Gastroesophageal sphincter (tissue), 4 donors: Measurements from ENCODE around the gene RRP8. TPM values are rescaled to one million over a fixed set of nuclear protein-coding genes. Genes with fewer than 3 reads are reported as not detected.

ENCODE experiments used
- ATAC-seq: fragments of 150-250 bp; one replicate; pipeline ENCODE4 v1.9.1; 2016; ENCODE audit warnings: mild to moderate bottlenecking, moderate library complexity
- H3K27ac ChIP-seq, 4 donors: fragments of 200-600 bp; sonication (generic) in 3 of 4; 1 replicate in 3 of 4; 2 replicates in 1 of 4; pipeline ENCODE4 v1.5.1; 2016 to 2019
- H3K27me3 ChIP-seq: fragments of 200-600 bp; sonication (generic); one replicate; pipeline ENCODE4 v1.5.1; 2019
- H3K36me3 ChIP-seq, 2 donors: fragments of 200-600 bp; sonication (generic); one replicate each; pipeline ENCODE4 v1.5.1; 2019; ENCODE audit warnings: control low read depth in 1 of 2
- H3K4me1 ChIP-seq, 3 donors: fragments of 200-600 bp; sonication (generic); 1 replicate in 2 of 3; 2 replicates in 1 of 3; pipeline ENCODE4 v1.5.1; 2016 to 2019; ENCODE audit warnings: control low read depth in 2 of 3
- H3K4me3 ChIP-seq, 2 donors: fragments of 200-600 bp; sonication (generic); one replicate each; pipeline ENCODE4 v1.5.1; 2019; ENCODE audit warnings: mild to moderate bottlenecking in 1 of 2, moderate library complexity in 1 of 2
- H3K9me3 ChIP-seq, 3 donors: fragments of 200-600 bp; sonication (generic); one replicate each; pipeline ENCODE4 v1.5.1; 2017 to 2019; ENCODE audit warnings: control low read depth in 2 of 3
- CTCF ChIP-seq, 4 experiments: fragments of 200-600 bp in 2 of 4; fragments of 450-650 bp in 2 of 4; sonication (generic) in 1 of 4; IDR thresholded peaks; one replicate each; pipeline ENCODE4 v1.5.1; 2017 to 2019; ENCODE audit warnings: antibody characterized with exemption in 4 of 4, mild to moderate bottlenecking in 2 of 4, moderate library complexity in 2 of 4
- EP300 ChIP-seq: sonication (generic); formaldehyde crosslinking; IDR thresholded peaks from one replicate; pipeline ENCODE4 v1.6.1; 2017; ENCODE audit warnings: antibody characterized with exemption, mild to moderate bottlenecking
- POLR2A ChIP-seq, 2 donors: fragments of 450-650 bp; IDR thresholded peaks; one replicate each; pipeline ENCODE4 v1.6.1; 2017; ENCODE audit warnings: antibody characterized with exemption in 2 of 2, mild to moderate bottlenecking in 2 of 2, moderate library complexity in 1 of 2
- POLR2AphosphoS5 ChIP-seq: sonication (generic); formaldehyde crosslinking; IDR thresholded peaks from one replicate; pipeline ENCODE4 v1.6.1; 2017; ENCODE audit warnings: antibody characterized with exemption
- WGBS, 2 donors: methylation state at CpG; one replicate each; pipeline ENCODE4 v1.1.5; 2018; ENCODE audit warnings: low coverage in 1 of 2; 5-methylcytosine and 5-hydroxymethylcytosine counted together
- total RNA-seq, 4 donors: library from RNA; depleted of rRNA; stranded (reverse); fragments of >200 nt; gene quantifications; one replicate each; pipeline ENCODE4 v1.1.0, GENCODE V29; 2016

The RRP8 gene
- total RNA-seq, 4 donors from 2014 or later, result 25.7 to 32.4 (median 28.1) TPM

- TF ChIP-seq POLR2AphosphoS5, result no peak
- no peak for TF ChIP-seq POLR2A (IDR thresholded peaks at IDR 0.05)
- no peak for TF ChIP-seq CTCF (IDR thresholded peaks at IDR 0.05)
- TF ChIP-seq EP300, result no peak
- Histone ChIP-seq H3K27me3 (no peaks in the 10 kb centered on the region), H3K9me3 (no peaks in the 10 kb centered on the region), H3K36me3 (peaks cover 0 to 59% of the 10 kb centered on the region in 2 donors), H3K4me1 (no peaks in the 10 kb centered on the region), H3K27ac (no peak overlapping the region), H3K4me3 (no peak overlapping the region)
- 83% methylated on average over 1 of the region's 14 CpGs; no CpG with 5 or more reads in 1 of the 2 donors for WGBS, 2 donors
- no peak for ATAC-seq
These were observed 57.4 kb downstream of the RRP8 start for GRCh38 chr11:6545917-6546605.

Other genes with a start within 250 kb of the RRP8 start
- gene SMPD1, start 213.1 kb downstream of the RRP8 start, total RNA-seq, result 10 to 100 TPM; 26.6 to 37.8 (median 33.5) TPM
- 100 to 1,000 TPM in 1 of 4 donors, 10 to 100 TPM in 3; 55.9 to 149 (median 73.1) TPM for gene APBB1, start 184.5 kb downstream of the RRP8 start, total RNA-seq
- 1 to 10 TPM in 1 of 4 donors, under 1 TPM in 1, not detected in 2; 0.31 to 3.6 TPM for gene HPX, start 162.6 kb downstream of the RRP8 start, total RNA-seq
- 10 to 100 TPM; 19.9 to 31.7 (median 23.7) TPM for gene TRIM3, start 129.7 kb downstream of the RRP8 start, total RNA-seq
- 10 to 100 TPM; 35.7 to 55.1 (median 51.2) TPM for gene ARFIP2, start 122.3 kb downstream of the RRP8 start, total RNA-seq
- 10 to 100 TPM; 37.3 to 69.0 (median 47.0) TPM for gene TIMM10B, start 122.1 kb downstream of the RRP8 start, total RNA-seq
- gene DNHD1, start 106.3 kb downstream of the RRP8 start, total RNA-seq, result 10 to 100 TPM in 2 of 4 donors, 1 to 10 TPM in 2; 2.9 to 20.9 (median 9.8) TPM
- gene ILK, start 158 bp upstream of the RRP8 start, total RNA-seq, result 100 to 1,000 TPM; 395 to 658 (median 466) TPM
- 10 to 100 TPM; 21.7 to 41.1 (median 35.4) TPM for gene TAF10, start 8.6 kb upstream of the RRP8 start, total RNA-seq
- 10 to 100 TPM; 67.6 to 84.4 (median 76.9) TPM for gene TPP1, start 15.8 kb upstream of the RRP8 start, total RNA-seq
- gene DCHS1, start 52.2 kb upstream of the RRP8 start, total RNA-seq, result 10 to 100 TPM; 22.2 to 59.8 (median 37.8) TPM
- 10 to 100 TPM; 12.6 to 35.0 (median 18.6) TPM for gene MRPL17, start 79.7 kb upstream of the RRP8 start, total RNA-seq
- not detected for gene OR2AG2, start 168.4 kb upstream of the RRP8 start, total RNA-seq
- gene OR2AG1, start 179.4 kb upstream of the RRP8 start, total RNA-seq, result not detected
- under 1 TPM in 2 of 4 donors, not detected in 2; 0.08 to 0.13 TPM for gene OR6A2, start 196.1 kb upstream of the RRP8 start, total RNA-seq
- not detected for gene OR10A5, start 242.1 kb upstream of the RRP8 start, total RNA-seq